Natural killer cell (primary cell): ENCODE measurements around the gene FNDC3B. TPM values are rescaled to one million over a fixed set of nuclear protein-coding genes. Genes with fewer than 3 reads are reported as not detected.

ENCODE experiments used
- ATAC-seq, 3 donors: fragments of 150-1000 bp in 2 of 3; fragments of 200-7000 bp in 1 of 3; cut with Tn5 transposase; 1 replicate in 1 of 3; 2 replicates in 2 of 3; pipeline ENCODE4 v1.10.0; 2021; ENCODE audit warnings: mild to moderate bottlenecking in 2 of 3, moderate library complexity in 2 of 3
- DNase-seq, 2 donors: peaks; one replicate each; pipeline versions ENCODE4 v3.0.0 to v3.0.0-alpha.2; 2013 to 2021; ENCODE audit warnings: mixed read lengths in 1 of 2
- H3K27ac ChIP-seq: one replicate; pipeline ENCODE4 v1.5.1; 2013; ENCODE audit warnings: mild to moderate bottlenecking, low read length
- H3K27me3 ChIP-seq: one replicate; pipeline ENCODE4 v1.6.1; 2013; ENCODE audit warnings: low read length; ENCODE audit not compliant: control insufficient read depth, insufficient read depth
- H3K36me3 ChIP-seq: one replicate; pipeline ENCODE4 v1.6.1; 2013; ENCODE audit warnings: low read length; ENCODE audit not compliant: control insufficient read depth, insufficient read depth
- H3K4me1 ChIP-seq: one replicate; pipeline ENCODE4 v1.6.1; 2013; ENCODE audit warnings: low read length; ENCODE audit not compliant: control insufficient read depth, insufficient read depth
- H3K4me3 ChIP-seq: one replicate; pipeline ENCODE4 v1.5.1; 2013; ENCODE audit warnings: low read length
- H3K9me3 ChIP-seq: one replicate; pipeline ENCODE4 v1.6.1; 2013; ENCODE audit warnings: low read length; ENCODE audit not compliant: control insufficient read depth, insufficient read depth
- H3K27ac Mint-ChIP-seq, 2 donors: one replicate each; pipeline ENCODE4 v1.8.0; 2022; ENCODE audit warnings: mild to moderate bottlenecking in 2 of 2, mixed read lengths in 2 of 2, moderate library complexity in 1 of 2
- H3K27me3 Mint-ChIP-seq, 2 donors: one replicate each; pipeline ENCODE4 v1.8.0; 2022; ENCODE audit warnings: low read depth in 2 of 2, mixed read lengths in 2 of 2
- H3K36me3 Mint-ChIP-seq: one replicate; pipeline ENCODE4 v1.8.0; 2022; ENCODE audit warnings: mixed read lengths
- H3K4me1 Mint-ChIP-seq, 2 donors: one replicate each; pipeline ENCODE4 v1.8.0; 2022; ENCODE audit warnings: mixed read lengths in 2 of 2
- H3K4me3 Mint-ChIP-seq: one replicate; pipeline ENCODE4 v1.8.0; 2022; ENCODE audit warnings: mild to moderate bottlenecking, moderate library complexity, mixed read lengths
- H3K9me3 Mint-ChIP-seq, 2 donors: one replicate each; pipeline ENCODE4 v1.8.0; 2022; ENCODE audit warnings: mixed read lengths in 2 of 2
- CTCF ChIP-seq: fragments of 200-600 bp; IDR thresholded peaks from one replicate; pipeline ENCODE4 v1.8.0; 2022; ENCODE audit warnings: antibody characterized with exemption
- WGBS: methylation state at CpG from one replicate; pipeline ENCODE4 v1.1.7; 2013; ENCODE audit warnings: missing lambda C conversion rate; ENCODE audit not compliant: insufficient coverage; 5-methylcytosine and 5-hydroxymethylcytosine counted together
- intact Hi-C: fragments of 100-400 bp; cut with micrococcal nuclease; formaldehyde crosslinking; loops from one replicate; pipeline ENCODE4 v1.14.2; 2022
- total RNA-seq, 4 donors: library from RNA; stranded (reverse); fragments of 120-200 nt in 1 of 4; gene quantifications; one replicate each; pipeline versions ENCODE4 v1.2.3 to v1.2.4, GENCODE V29; 2013 to 2022

FNDC3B gene
- total RNA-seq, 3 donors from 2014 or later (not counting 1 experiment from before 2014, with no cell fraction given): 154 to 214 (median 206) TPM

DNA sequence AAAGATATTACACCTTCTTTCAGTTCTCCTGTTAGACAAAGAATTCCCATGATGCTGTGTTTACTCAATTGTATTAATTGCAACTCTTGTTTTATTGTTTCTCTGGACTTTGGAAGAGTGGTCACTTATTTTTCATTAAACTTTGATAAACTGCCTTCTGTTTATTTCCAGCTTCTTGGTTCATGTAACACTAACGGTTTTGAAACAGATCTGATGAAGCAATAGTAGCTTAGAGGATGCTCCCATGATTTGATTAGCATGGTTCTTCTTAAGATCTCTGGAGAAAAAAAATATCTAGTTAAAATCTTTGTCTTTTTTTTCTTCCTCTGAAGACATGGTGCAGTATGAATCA is 90.1 kb downstream of the FNDC3B start:
- DNase-seq (no peak), ATAC-seq (no peak)
- Mint-ChIP-seq H3K27ac (peak overlapping the region; percentile 88 to 99), H3K9me3 (no peaks in the 10 kb centered on the region), H3K4me3 (peak overlapping the region; percentile 87), H3K27me3 (no peaks in the 10 kb centered on the region), H3K4me1 (peaks cover 82 to 83% of the 10 kb centered on the region in 2 donors), H3K36me3 (no peaks in the 10 kb centered on the region)
- 44% methylated on average over 1 of the region's 1 CpG for WGBS
- peaks cover 47% of the 10 kb centered on the region for H3K4me1 ChIP-seq
- H3K27ac ChIP-seq: peak overlapping the region; percentile 94
- intact Hi-C loops: no loop called here
- no peaks in the 10 kb centered on the region for H3K27me3 ChIP-seq
- H3K36me3 ChIP-seq: no peaks in the 10 kb centered on the region
- TF ChIP-seq CTCF: no peak
- H3K9me3 ChIP-seq: no peaks in the 10 kb centered on the region
- H3K4me3 ChIP-seq: no peak overlapping the region

- no peaks in the 10 kb centered on the region for H3K9me3 ChIP-seq
- Mint-ChIP-seq H3K27ac (peak overlapping the region; percentile 88 to 99), H3K9me3 (no peaks in the 10 kb centered on the region), H3K27me3 (no peaks in the 10 kb centered on the region), H3K4me3 (peak overlapping the region; percentile 87), H3K36me3 (no peaks in the 10 kb centered on the region), H3K4me1 (peaks cover 82 to 83% of the 10 kb centered on the region in 2 donors)
- intact Hi-C loops: loop anchor here (1.0 to 5.0 kb wide), 3 partner anchors 33 to 91 kb away; partner anchors contain the start of gene FNDC3B
- ATAC-seq: peak; percentile 68 to 80 (median 68)
- peak overlapping the region; percentile 94 for H3K27ac ChIP-seq
- no peak for TF ChIP-seq CTCF
- WGBS: 36% methylated on average over 16 of the region's 16 CpGs
- DNase-seq: peak; percentile 70 to 74
- peaks cover 47% of the 10 kb centered on the region for H3K4me1 ChIP-seq
- no peak overlapping the region for H3K4me3 ChIP-seq
- H3K36me3 ChIP-seq: no peaks in the 10 kb centered on the region
- H3K27me3 ChIP-seq: no peaks in the 10 kb centered on the region
These were observed 90.7 kb downstream of the FNDC3B start for GRCh38 chr3:172129850-172130716.

- H3K36me3 ChIP-seq: no peaks in the 10 kb centered on the region
- Mint-ChIP-seq H3K36me3 (no peaks in the 10 kb centered on the region), H3K9me3 (no peaks in the 10 kb centered on the region), H3K27ac (peak overlapping the region; percentile 88 to 99), H3K4me3 (peak overlapping the region; percentile 87), H3K27me3 (no peaks in the 10 kb centered on the region), H3K4me1 (peaks cover 83% of the 10 kb centered on the region in 2 donors)
- H3K4me1 ChIP-seq: peaks cover 50% of the 10 kb centered on the region
- TF ChIP-seq CTCF: no peak
- no peaks in the 10 kb centered on the region for H3K9me3 ChIP-seq
- H3K27ac ChIP-seq: peak overlapping the region; percentile 94
- no peak for DNase-seq
- ATAC-seq: no peak
- WGBS: 91% methylated on average over 2 of the region's 2 CpGs
- intact Hi-C loops: loop anchor here (1.0 to 5.0 kb wide), 3 partner anchors 33 to 91 kb away; partner anchors contain the start of gene FNDC3B
- H3K4me3 ChIP-seq: no peak overlapping the region
- no peaks in the 10 kb centered on the region for H3K27me3 ChIP-seq
These were observed 91.3 kb downstream of the FNDC3B start for GRCh38 chr3:172130717-172131050.
